OCI-LY7 (cell line): Measurements from ENCODE around the gene KAZN.

Experiments
- CTCF ChIP-seq: fragments of 200-600 bp; sonication (generic); conservative IDR thresholded peaks from 2 replicates; pipeline ENCODE4 v1.5.1; 2014; ENCODE audit warnings: mild to moderate bottlenecking, antibody characterized with exemption, low read length, moderate library complexity, mixed read lengths
- EZH2phosphoT487 ChIP-seq: fragments of 200-600 bp; sonication (generic); IDR thresholded peaks from 2 replicates; pipeline ENCODE4 v1.6.1; 2018; ENCODE audit warnings: low read depth, borderline replicate concordance, mild to moderate bottlenecking, mixed run types, antibody characterized with exemption, low read length, moderate library complexity, mixed read lengths

GRCh38 chr1:15007842-15008241, 409.4 kb downstream of the KAZN start:
- TF ChIP-seq CTCF (no peak), EZH2phosphoT487 (no peak)
